GM23338 (cell line): ENCODE measurements around the gene RPL31. TPM values are rescaled to one million over a fixed set of nuclear protein-coding genes. Genes with fewer than 3 reads are reported as not detected.

Experiments
- ATAC-seq: fragments of 200-7000 bp; cut with Tn5 transposase; 3 replicates; pipeline ENCODE4 v1.9.1; 2020
- DNase-seq: peaks from one replicate; pipeline ENCODE4 v3.0.0-alpha.2; 2015; ENCODE audit warnings: low spot score
- H2AFZ ChIP-seq: fragments of 200-600 bp; sonication (generic); 2 replicates; pipeline ENCODE4 v1.8.0; 2016; ENCODE audit warnings: antibody characterized with exemption, mild to moderate bottlenecking, moderate library complexity
- H3F3A ChIP-seq: fragments of 200-600 bp; sonication (generic); replicated peaks from 2 replicates; pipeline ENCODE4 v1.8.0; 2017; ENCODE audit warnings: antibody characterized with exemption, mixed run types, low read depth
- H3K27ac ChIP-seq: fragments of 200-600 bp; sonication (generic); 2 replicates; pipeline ENCODE4 v1.6.1; 2016; ENCODE audit warnings: low read depth
- H3K27me3 ChIP-seq: fragments of 200-600 bp; sonication (generic); 2 replicates; pipeline ENCODE4 v1.8.0; 2016; ENCODE audit warnings: mild to moderate bottlenecking, mixed run types, moderate library complexity; ENCODE audit not compliant: insufficient read depth
- H3K36me3 ChIP-seq: fragments of 200-600 bp; sonication (generic); 2 replicates; pipeline ENCODE4 v1.8.0; 2016; ENCODE audit warnings: mild to moderate bottlenecking; ENCODE audit not compliant: insufficient read depth
- H3K4me1 ChIP-seq: fragments of 200-600 bp; sonication (generic); 2 replicates; pipeline ENCODE4 v1.8.0; 2016; ENCODE audit warnings: mild to moderate bottlenecking, moderate library complexity; ENCODE audit not compliant: insufficient read depth
- H3K4me2 ChIP-seq: fragments of 200-600 bp; sonication (generic); 2 replicates; pipeline ENCODE4 v1.7.1; 2017; ENCODE audit warnings: mixed run types
- H3K4me3 ChIP-seq: fragments of 200-600 bp; sonication (generic); 2 replicates; pipeline ENCODE4 v1.6.1; 2016; ENCODE audit warnings: mixed run types
- H3K79me2 ChIP-seq: fragments of 200-600 bp; sonication (generic); replicated peaks from 2 replicates; pipeline ENCODE4 v1.8.0; 2017; ENCODE audit warnings: mild to moderate bottlenecking; ENCODE audit not compliant: insufficient read depth
- H3K9me2 ChIP-seq: fragments of 200-600 bp; sonication (generic); 2 replicates; pipeline ENCODE4 v1.8.0; 2017; ENCODE audit not compliant: insufficient read depth
- H4K20me1 ChIP-seq: fragments of 200-600 bp; sonication (generic); replicated peaks from 2 replicates; pipeline ENCODE4 v1.8.0; 2017; ENCODE audit warnings: mild to moderate bottlenecking; ENCODE audit not compliant: insufficient read depth
- H3K27ac Mint-ChIP-seq: 2 replicates; pipeline ENCODE4 v1.8.0; 2020; ENCODE audit warnings: inconsistent platforms, mild to moderate bottlenecking, moderate library complexity, mixed read lengths
- H3K27me3 Mint-ChIP-seq: 3 replicates; pipeline ENCODE4 v1.8.0; 2022; ENCODE audit warnings: low read depth, mild to moderate bottlenecking, moderate library complexity, mixed read lengths, inconsistent platforms; ENCODE audit not compliant: insufficient read depth, poor library complexity
- H3K36me3 Mint-ChIP-seq: 3 replicates; pipeline ENCODE4 v1.8.0; 2021; ENCODE audit warnings: low read depth, mild to moderate bottlenecking, inconsistent platforms, moderate library complexity, mixed read lengths
- H3K4me1 Mint-ChIP-seq: 3 replicates; pipeline ENCODE4 v1.8.0; 2020; ENCODE audit warnings: mild to moderate bottlenecking, inconsistent platforms, mixed read lengths
- H3K4me3 Mint-ChIP-seq: 3 replicates; pipeline ENCODE4 v1.8.0; 2021; ENCODE audit warnings: moderate library complexity, mild to moderate bottlenecking, inconsistent platforms, mixed read lengths
- H3K9me3 Mint-ChIP-seq: 3 replicates; pipeline ENCODE4 v1.8.0; 2020; ENCODE audit warnings: moderate library complexity, mild to moderate bottlenecking, inconsistent platforms, mixed read lengths
- CREB1 ChIP-seq: fragments of 250-450 bp; sonication (Bioruptor Pico); IDR thresholded peaks from 2 replicates; pipeline ENCODE4 v1.5.0; 2020; ENCODE audit warnings: low read depth, mild to moderate bottlenecking, moderate library complexity
- EZH2 ChIP-seq: fragments of 200-600 bp; sonication (generic); IDR thresholded peaks from one replicate; pipeline ENCODE4 v1.8.0; 2017; ENCODE audit warnings: antibody characterized with exemption, mild to moderate bottlenecking, low read depth; ENCODE audit not compliant: unreplicated experiment
- JUNB ChIP-seq: IDR thresholded peaks from one replicate; pipeline ENCODE4 v1.6.1; 2016; ENCODE audit warnings: antibody characterized with exemption; ENCODE audit not compliant: unreplicated experiment
- NANOG ChIP-seq: IDR thresholded peaks from 2 replicates; pipeline ENCODE4 v1.6.1; 2016; ENCODE audit warnings: antibody characterized with exemption, borderline replicate concordance
- POLR2AphosphoS5 ChIP-seq: IDR thresholded peaks from 2 replicates; pipeline ENCODE4 v1.6.1; 2016; ENCODE audit warnings: antibody characterized with exemption, low read depth
- STAT1 ChIP-seq: IDR thresholded peaks from one replicate; pipeline ENCODE4 v1.6.1; 2016; ENCODE audit warnings: antibody characterized with exemption; ENCODE audit not compliant: unreplicated experiment
- ZNF114 ChIP-seq: fragments of 250-450 bp; sonication (Bioruptor Pico); IDR thresholded peaks from 2 replicates; pipeline ENCODE4 v1.5.0; 2020; ENCODE audit warnings: mild to moderate bottlenecking, moderate library complexity
- ZNF331 ChIP-seq: fragments of 250-450 bp; sonication (Bioruptor Pico); IDR thresholded peaks from 2 replicates; pipeline ENCODE4 v1.5.0; 2020; ENCODE audit warnings: low read depth, mild to moderate bottlenecking, moderate library complexity
- long read RNA-seq: library from polyadenylated mRNA; unstranded; transcript quantifications from one replicate; pipeline ENCODE4 v2.0.0, GENCODE V29; 2020; ENCODE audit not compliant: unreplicated experiment
- polyA plus RNA-seq: library from polyadenylated mRNA; unstranded; fragments of >200 nt; fragmentation: Nextera tagmentation; extraction: Ambion mirVana; gene quantifications from 2 replicates; pipeline ENCODE4 v1.2.1, GENCODE V29; 2016
- total RNA-seq: library from RNA; depleted of rRNA; stranded (reverse); fragments of >200 nt; shearing (Covaris generic); gene quantifications from 2 replicates; pipeline ENCODE4 v1.2.3, GENCODE V29; 2014; rRNA removed
- TF ChIP-seq, protein P1 (sequence below): IDR thresholded peaks from 2 replicates; pipeline ENCODE4 v1.6.1; 2016; ENCODE audit warnings: antibody characterized with exemption
- TF ChIP-seq, protein P2 (sequence below), 2 experiments: fragments of 200-600 bp in 1 of 2; sonication (generic) in 1 of 2; conservative IDR thresholded peaks; 2 replicates each; pipeline versions ENCODE4 v1.5.1 to v1.6.1; 2016 to 2017; ENCODE audit warnings: antibody characterized with exemption in 2 of 2, low read depth in 2 of 2, mild to moderate bottlenecking in 2 of 2, moderate library complexity in 1 of 2
- TF ChIP-seq, protein P3 (sequence below): IDR thresholded peaks from one replicate; pipeline ENCODE4 v1.6.1; 2018; ENCODE audit warnings: antibody characterized with exemption; ENCODE audit not compliant: unreplicated experiment
- TF ChIP-seq, protein P4 (sequence below): fragments of 250-450 bp; sonication (Bioruptor Pico); IDR thresholded peaks from 2 replicates; pipeline ENCODE4 v1.5.0; 2020; ENCODE audit warnings: mild to moderate bottlenecking, moderate library complexity

RPL31 gene
- total RNA-seq (819 and 926 TPM in 2 replicates), polyA plus RNA-seq (3,213 and 3,415 TPM in 2 replicates)
- long read RNA-seq, transcript RPL31-208 (4 exons, 825 nt), result minor isoform, 174 of 1,483 reads
- long read RNA-seq, transcript RPL31-201 (5 exons, 1,865 nt), result major isoform, 1,259 of 1,483 reads
- long read RNA-seq, partial matches to known transcripts, result 12 of 1,483 reads
- long read RNA-seq, other reads (novel, unspliced or antisense), result 29 of 1,483 reads

DNA sequence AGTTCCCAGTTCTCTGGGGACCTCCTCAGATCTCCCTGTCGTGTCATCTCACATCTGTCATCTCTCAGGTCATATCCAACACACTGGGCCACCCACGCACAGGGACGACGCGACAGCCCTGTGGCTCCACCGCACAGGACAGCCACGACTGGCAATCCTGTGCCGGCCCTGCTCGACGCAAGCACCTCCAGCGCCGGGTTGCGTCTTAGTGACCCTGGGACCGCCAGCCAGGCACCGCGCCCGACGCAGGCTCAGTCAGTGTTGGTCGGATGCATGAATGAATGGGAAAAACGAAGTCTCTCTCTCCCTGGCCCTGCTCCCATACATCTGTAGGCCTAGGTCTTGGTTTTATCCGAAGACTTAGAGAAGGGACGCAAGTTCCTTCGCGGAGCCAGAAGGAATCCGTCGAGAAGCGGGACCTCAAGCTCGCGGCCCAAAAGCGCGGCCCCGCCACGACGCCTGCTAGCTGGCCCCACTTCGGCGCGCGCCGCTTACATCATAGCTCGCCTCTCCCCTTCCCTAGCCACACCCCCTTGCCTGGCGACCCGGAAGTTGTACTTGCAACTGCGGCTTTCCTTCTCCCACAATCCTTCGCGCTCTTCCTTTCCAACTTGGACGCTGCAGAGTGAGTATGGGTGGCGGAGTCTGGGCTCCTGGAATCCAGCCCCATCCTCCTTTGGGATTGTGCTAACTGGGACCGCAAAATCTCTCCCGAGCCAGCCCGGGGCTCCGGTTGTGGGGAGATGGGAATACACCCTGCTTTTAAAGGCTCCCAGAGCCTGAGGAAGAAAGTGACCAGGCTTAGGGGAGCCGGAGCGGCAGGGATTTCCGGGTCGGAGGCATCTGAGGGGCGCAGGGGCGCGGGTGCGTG is at the start of gene RPL31:
RPL31 (plus strand) TSS at position 599 of the 871 bp plus-strand sequence. CDS start 413 bp downstream, outside the sequence.
- peaks cover 32% of the 10 kb centered on the region for H3F3A ChIP-seq
- peaks cover 11% of the 10 kb centered on the region for H3K9me3 Mint-ChIP-seq
- peak within 1 kb of the TSS; percentile 80 for H3K4me3 ChIP-seq
- H3K36me3 Mint-ChIP-seq, result peaks cover 46% of the 10 kb centered on the region
- H3K27ac Mint-ChIP-seq, result peak within 1 kb of the TSS; percentile 99
- peak within 1 kb of the TSS; percentile 85 for H2AFZ ChIP-seq
- DNase-seq, result peak; percentile 98
- H3K4me3 Mint-ChIP-seq, result peak within 1 kb of the TSS; percentile 98
- peak; percentile 80 for ATAC-seq
- peaks cover 29% of the 10 kb centered on the region for H4K20me1 ChIP-seq
- peak within 1 kb of the TSS; percentile 95 for H3K27ac ChIP-seq
- 0 out of 2 replicates have a peak, but pooled peaks cover 4% of the 10 kb centered on the region for H3K27me3 ChIP-seq
- H3K79me2 ChIP-seq, result peaks cover 36% of the 10 kb centered on the region
- H3K9me2 ChIP-seq, result no peaks in the 10 kb centered on the region
- peaks cover 43% of the 10 kb centered on the region for H3K36me3 ChIP-seq
- H3K27me3 Mint-ChIP-seq, result peaks cover 33% of the 10 kb centered on the region
- peaks cover 12% of the 10 kb centered on the region for H3K4me1 ChIP-seq
- peak within 1 kb of the TSS; percentile 87 for H3K4me2 ChIP-seq
- peaks cover 28% of the 10 kb centered on the region for H3K4me1 Mint-ChIP-seq
- TF ChIP-seq STAT1 (no peak), ZNF114 (no peak), POLR2AphosphoS5 (peak; percentile 98), CREB1 (peak; percentile 95), EZH2 (no peak), NANOG (no peak), ZNF331 (CRISPR knock-in tag) (no peak), JUNB (no peak)
- TF ChIP-seq, protein P1, sequence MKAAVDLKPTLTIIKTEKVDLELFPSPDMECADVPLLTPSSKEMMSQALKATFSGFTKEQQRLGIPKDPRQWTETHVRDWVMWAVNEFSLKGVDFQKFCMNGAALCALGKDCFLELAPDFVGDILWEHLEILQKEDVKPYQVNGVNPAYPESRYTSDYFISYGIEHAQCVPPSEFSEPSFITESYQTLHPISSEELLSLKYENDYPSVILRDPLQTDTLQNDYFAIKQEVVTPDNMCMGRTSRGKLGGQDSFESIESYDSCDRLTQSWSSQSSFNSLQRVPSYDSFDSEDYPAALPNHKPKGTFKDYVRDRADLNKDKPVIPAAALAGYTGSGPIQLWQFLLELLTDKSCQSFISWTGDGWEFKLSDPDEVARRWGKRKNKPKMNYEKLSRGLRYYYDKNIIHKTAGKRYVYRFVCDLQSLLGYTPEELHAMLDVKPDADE, result peak; percentile 92
- TF ChIP-seq, protein P2, sequence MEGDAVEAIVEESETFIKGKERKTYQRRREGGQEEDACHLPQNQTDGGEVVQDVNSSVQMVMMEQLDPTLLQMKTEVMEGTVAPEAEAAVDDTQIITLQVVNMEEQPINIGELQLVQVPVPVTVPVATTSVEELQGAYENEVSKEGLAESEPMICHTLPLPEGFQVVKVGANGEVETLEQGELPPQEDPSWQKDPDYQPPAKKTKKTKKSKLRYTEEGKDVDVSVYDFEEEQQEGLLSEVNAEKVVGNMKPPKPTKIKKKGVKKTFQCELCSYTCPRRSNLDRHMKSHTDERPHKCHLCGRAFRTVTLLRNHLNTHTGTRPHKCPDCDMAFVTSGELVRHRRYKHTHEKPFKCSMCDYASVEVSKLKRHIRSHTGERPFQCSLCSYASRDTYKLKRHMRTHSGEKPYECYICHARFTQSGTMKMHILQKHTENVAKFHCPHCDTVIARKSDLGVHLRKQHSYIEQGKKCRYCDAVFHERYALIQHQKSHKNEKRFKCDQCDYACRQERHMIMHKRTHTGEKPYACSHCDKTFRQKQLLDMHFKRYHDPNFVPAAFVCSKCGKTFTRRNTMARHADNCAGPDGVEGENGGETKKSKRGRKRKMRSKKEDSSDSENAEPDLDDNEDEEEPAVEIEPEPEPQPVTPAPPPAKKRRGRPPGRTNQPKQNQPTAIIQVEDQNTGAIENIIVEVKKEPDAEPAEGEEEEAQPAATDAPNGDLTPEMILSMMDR (conservative IDR thresholded peaks at IDR 0.05; ENCODE audit: low read depth in 2 of 2), result no peak
- TF ChIP-seq, protein P3, sequence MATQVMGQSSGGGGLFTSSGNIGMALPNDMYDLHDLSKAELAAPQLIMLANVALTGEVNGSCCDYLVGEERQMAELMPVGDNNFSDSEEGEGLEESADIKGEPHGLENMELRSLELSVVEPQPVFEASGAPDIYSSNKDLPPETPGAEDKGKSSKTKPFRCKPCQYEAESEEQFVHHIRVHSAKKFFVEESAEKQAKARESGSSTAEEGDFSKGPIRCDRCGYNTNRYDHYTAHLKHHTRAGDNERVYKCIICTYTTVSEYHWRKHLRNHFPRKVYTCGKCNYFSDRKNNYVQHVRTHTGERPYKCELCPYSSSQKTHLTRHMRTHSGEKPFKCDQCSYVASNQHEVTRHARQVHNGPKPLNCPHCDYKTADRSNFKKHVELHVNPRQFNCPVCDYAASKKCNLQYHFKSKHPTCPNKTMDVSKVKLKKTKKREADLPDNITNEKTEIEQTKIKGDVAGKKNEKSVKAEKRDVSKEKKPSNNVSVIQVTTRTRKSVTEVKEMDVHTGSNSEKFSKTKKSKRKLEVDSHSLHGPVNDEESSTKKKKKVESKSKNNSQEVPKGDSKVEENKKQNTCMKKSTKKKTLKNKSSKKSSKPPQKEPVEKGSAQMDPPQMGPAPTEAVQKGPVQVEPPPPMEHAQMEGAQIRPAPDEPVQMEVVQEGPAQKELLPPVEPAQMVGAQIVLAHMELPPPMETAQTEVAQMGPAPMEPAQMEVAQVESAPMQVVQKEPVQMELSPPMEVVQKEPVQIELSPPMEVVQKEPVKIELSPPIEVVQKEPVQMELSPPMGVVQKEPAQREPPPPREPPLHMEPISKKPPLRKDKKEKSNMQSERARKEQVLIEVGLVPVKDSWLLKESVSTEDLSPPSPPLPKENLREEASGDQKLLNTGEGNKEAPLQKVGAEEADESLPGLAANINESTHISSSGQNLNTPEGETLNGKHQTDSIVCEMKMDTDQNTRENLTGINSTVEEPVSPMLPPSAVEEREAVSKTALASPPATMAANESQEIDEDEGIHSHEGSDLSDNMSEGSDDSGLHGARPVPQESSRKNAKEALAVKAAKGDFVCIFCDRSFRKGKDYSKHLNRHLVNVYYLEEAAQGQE, result no peak
- TF ChIP-seq, protein P4, sequence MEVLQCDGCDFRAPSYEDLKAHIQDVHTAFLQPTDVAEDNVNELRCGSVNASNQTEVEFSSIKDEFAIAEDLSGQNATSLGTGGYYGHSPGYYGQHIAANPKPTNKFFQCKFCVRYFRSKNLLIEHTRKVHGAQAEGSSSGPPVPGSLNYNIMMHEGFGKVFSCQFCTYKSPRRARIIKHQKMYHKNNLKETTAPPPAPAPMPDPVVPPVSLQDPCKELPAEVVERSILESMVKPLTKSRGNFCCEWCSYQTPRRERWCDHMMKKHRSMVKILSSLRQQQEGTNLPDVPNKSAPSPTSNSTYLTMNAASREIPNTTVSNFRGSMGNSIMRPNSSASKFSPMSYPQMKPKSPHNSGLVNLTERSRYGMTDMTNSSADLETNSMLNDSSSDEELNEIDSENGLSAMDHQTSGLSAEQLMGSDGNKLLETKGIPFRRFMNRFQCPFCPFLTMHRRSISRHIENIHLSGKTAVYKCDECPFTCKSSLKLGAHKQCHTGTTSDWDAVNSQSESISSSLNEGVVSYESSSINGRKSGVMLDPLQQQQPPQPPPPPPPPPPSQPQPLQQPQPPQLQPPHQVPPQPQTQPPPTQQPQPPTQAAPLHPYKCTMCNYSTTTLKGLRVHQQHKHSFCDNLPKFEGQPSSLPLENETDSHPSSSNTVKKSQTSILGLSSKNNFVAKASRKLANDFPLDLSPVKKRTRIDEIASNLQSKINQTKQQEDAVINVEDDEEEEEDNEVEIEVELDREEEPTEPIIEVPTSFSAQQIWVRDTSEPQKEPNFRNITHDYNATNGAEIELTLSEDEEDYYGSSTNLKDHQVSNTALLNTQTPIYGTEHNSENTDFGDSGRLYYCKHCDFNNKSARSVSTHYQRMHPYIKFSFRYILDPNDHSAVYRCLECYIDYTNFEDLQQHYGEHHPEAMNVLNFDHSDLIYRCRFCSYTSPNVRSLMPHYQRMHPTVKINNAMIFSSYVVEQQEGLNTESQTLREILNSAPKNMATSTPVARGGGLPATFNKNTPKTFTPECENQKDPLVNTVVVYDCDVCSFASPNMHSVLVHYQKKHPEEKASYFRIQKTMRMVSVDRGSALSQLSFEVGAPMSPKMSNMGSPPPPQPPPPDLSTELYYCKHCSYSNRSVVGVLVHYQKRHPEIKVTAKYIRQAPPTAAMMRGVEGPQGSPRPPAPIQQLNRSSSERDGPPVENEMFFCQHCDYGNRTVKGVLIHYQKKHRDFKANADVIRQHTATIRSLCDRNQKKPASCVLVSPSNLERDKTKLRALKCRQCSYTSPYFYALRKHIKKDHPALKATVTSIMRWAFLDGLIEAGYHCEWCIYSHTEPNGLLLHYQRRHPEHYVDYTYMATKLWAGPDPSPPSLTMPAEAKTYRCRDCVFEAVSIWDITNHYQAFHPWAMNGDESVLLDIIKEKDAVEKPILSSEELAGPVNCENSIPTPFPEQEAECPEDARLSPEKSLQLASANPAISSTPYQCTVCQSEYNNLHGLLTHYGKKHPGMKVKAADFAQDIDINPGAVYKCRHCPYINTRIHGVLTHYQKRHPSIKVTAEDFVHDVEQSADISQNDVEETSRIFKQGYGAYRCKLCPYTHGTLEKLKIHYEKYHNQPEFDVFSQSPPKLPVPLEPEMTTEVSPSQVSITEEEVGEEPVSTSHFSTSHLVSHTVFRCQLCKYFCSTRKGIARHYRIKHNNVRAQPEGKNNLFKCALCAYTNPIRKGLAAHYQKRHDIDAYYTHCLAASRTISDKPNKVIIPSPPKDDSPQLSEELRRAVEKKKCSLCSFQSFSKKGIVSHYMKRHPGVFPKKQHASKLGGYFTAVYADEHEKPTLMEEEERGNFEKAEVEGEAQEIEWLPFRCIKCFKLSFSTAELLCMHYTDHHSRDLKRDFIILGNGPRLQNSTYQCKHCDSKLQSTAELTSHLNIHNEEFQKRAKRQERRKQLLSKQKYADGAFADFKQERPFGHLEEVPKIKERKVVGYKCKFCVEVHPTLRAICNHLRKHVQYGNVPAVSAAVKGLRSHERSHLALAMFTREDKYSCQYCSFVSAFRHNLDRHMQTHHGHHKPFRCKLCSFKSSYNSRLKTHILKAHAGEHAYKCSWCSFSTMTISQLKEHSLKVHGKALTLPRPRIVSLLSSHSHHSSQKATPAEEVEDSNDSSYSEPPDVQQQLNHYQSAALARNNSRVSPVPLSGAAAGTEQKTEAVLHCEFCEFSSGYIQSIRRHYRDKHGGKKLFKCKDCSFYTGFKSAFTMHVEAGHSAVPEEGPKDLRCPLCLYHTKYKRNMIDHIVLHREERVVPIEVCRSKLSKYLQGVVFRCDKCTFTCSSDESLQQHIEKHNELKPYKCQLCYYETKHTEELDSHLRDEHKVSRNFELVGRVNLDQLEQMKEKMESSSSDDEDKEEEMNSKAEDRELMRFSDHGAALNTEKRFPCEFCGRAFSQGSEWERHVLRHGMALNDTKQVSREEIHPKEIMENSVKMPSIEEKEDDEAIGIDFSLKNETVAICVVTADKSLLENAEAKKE (CRISPR knock-in tag), result no peak
